Mucosa of descending colon (tissue), 3 donors: ENCODE data around the gene SYK. TPM values are rescaled to one million over a fixed set of nuclear protein-coding genes. Genes with fewer than 3 reads are reported as not detected.

Source experiments
- ATAC-seq: fragments of 200-7000 bp; cut with Tn5 transposase; one replicate; pipeline ENCODE4 v1.9.1; 2020; ENCODE audit warnings: mild to moderate bottlenecking, moderate library complexity
- DNase-seq, 3 donors: peaks; one replicate each; pipeline ENCODE4 v3.0.0-alpha.2; 2020
- H3K36me3 ChIP-seq: fragments of 200-600 bp; one replicate; pipeline ENCODE4 v1.8.0; 2021; ENCODE audit warnings: low read depth, mild to moderate bottlenecking
- H3K4me1 ChIP-seq: fragments of 200-600 bp; one replicate; pipeline ENCODE4 v1.8.0; 2021; ENCODE audit warnings: low read depth, mild to moderate bottlenecking
- H3K4me3 ChIP-seq: fragments of 200-600 bp; one replicate; pipeline ENCODE4 v1.8.0; 2021; ENCODE audit warnings: mild to moderate bottlenecking
- H3K9me3 ChIP-seq: fragments of 200-600 bp; one replicate; pipeline ENCODE4 v1.8.0; 2021; ENCODE audit warnings: mild to moderate bottlenecking
- CTCF ChIP-seq: fragments of 200-600 bp; IDR thresholded peaks from one replicate; pipeline ENCODE4 v1.8.0; 2022; ENCODE audit warnings: antibody characterized with exemption, mild to moderate bottlenecking
- intact Hi-C, 2 donors: fragments of 100-400 bp; cut with DNase I in 1 of 2; cut with micrococcal nuclease in 1 of 2; formaldehyde crosslinking; loops; one replicate each; pipeline versions ENCODE4 v1.11.0 to v1.11.1; 2022; cut with DNase I, micrococcal nuclease
- total RNA-seq, 3 donors: library from RNA; stranded (reverse); fragmentation: NEBNext Ultra II Directional in 2 of 3; extraction: Animal tissue kit (Norgen Biotek cat#: 25700) in 2 of 3; gene quantifications; one replicate each; pipeline versions ENCODE4 v1.2.1 to v1.2.4, GENCODE V29; 2021 to 2023
- donor health status: DM: no; HTN: no; CAD: no; lungs with moderate emphysema.
- donor health status: DM: no; HTN: no; CAD: no.
- donor health status: DM: no; HTN: yes; CAD: no.

SYK gene
- total RNA-seq, 3 donors from 2014 or later = 29.0 to 59.5 (median 43.4) TPM

- Histone ChIP-seq H3K4me1 (no peaks in the 10 kb centered on the region), H3K4me3 (no peak overlapping the region), H3K36me3 (no peaks in the 10 kb centered on the region), H3K9me3 (peaks cover 9% of the 10 kb centered on the region)
- TF ChIP-seq CTCF = no peak
- peak; percentile 37 for ATAC-seq
- no peak for DNase-seq
- intact Hi-C loops = loop anchor here in 1 of 2 donors (10.0 kb wide), 1 partner anchor 105 kb away; no protein-coding TSS in a partner anchor
Observed at GRCh38 chr9:90770182-90770738, 31.4 kb upstream of the SYK start.

GRCh38 chr9:90770927-90771326 lies 30.7 kb upstream of the SYK start:
- intact Hi-C loops = loop anchor here in 1 of 2 donors (10.0 kb wide), 1 partner anchor 104 kb away; no protein-coding TSS in a partner anchor
- H3K4me1 ChIP-seq = no peaks in the 10 kb centered on the region
- no peak for TF ChIP-seq CTCF
- H3K36me3 ChIP-seq = no peaks in the 10 kb centered on the region
- H3K4me3 ChIP-seq = no peak overlapping the region
- DNase-seq = peak in 1 of 3 donors; percentile 31
- ATAC-seq = no peak
- peaks cover 9% of the 10 kb centered on the region for H3K9me3 ChIP-seq

GRCh38 chr9:90772386-90772785 lies 29.2 kb upstream of the SYK start:
- no peak for TF ChIP-seq CTCF
- ATAC-seq = no peak
- Histone ChIP-seq H3K9me3 (peaks cover 5% of the 10 kb centered on the region), H3K4me1 (no peaks in the 10 kb centered on the region), H3K36me3 (no peaks in the 10 kb centered on the region), H3K4me3 (no peak overlapping the region)
- intact Hi-C loops = loop anchor here in 1 of 2 donors (10.0 kb wide), 1 partner anchor 102 kb away; no protein-coding TSS in a partner anchor
- DNase-seq = no peak

- Histone ChIP-seq H3K36me3 (no peaks in the 10 kb centered on the region), H3K4me1 (no peaks in the 10 kb centered on the region), H3K4me3 (no peak overlapping the region), H3K9me3 (no peaks in the 10 kb centered on the region)
- ATAC-seq (peak; percentile 70), DNase-seq (peak in 1 of 3 donors; percentile 39)
- peak; percentile 10 for TF ChIP-seq CTCF
- intact Hi-C loops = loop anchor here in 1 of 2 donors (10.0 kb wide), 1 partner anchor 101 kb away; no protein-coding TSS in a partner anchor
Observed at GRCh38 chr9:90773617-90774016, 28.0 kb upstream of the SYK start.

GRCh38 chr9:90774071-90774470 lies 27.5 kb upstream of the SYK start:
- DNase-seq (no peak), ATAC-seq (no peak)
- no peaks in the 10 kb centered on the region for H3K9me3 ChIP-seq
- no peaks in the 10 kb centered on the region for H3K4me1 ChIP-seq
- intact Hi-C loops = loop anchor here in 1 of 2 donors (10.0 kb wide), 1 partner anchor 101 kb away; no protein-coding TSS in a partner anchor
- TF ChIP-seq CTCF = no peak
- H3K36me3 ChIP-seq = no peaks in the 10 kb centered on the region
- no peak overlapping the region for H3K4me3 ChIP-seq
